Ramos (cell line): ENCODE results near the gene PPP1R14D.

Source experiments
- in situ Hi-C: fragments of 300-500 bp; cut with MboI; formaldehyde crosslinking; loops from one replicate; pipeline ENCODE4 v1.14.3; 2022; ENCODE audit warnings: low sequenced_read_pairs; ENCODE audit not compliant: unreplicated experiment

The PPP1R14D gene

GRCh38 chr15:40789999-40790398, 38.5 kb downstream of the PPP1R14D start:
- in situ Hi-C loops: loop anchor here (10.0 kb wide), 1 partner anchor 115 kb away; no protein-coding TSS in a partner anchor

- in situ Hi-C loops: loop anchor here (10.0 kb wide), 1 partner anchor 114 kb away; no protein-coding TSS in a partner anchor
These were observed 39.4 kb downstream of the PPP1R14D start for GRCh38 chr15:40789119-40789518.

GRCh38 chr15:40787991-40788390, 40.5 kb downstream of the PPP1R14D start:
- in situ Hi-C loops: loop anchor here (10.0 kb wide), 1 partner anchor 113 kb away; no protein-coding TSS in a partner anchor

- in situ Hi-C loops: loop anchor here (10.0 kb wide), 1 partner anchor 113 kb away; no protein-coding TSS in a partner anchor
These were observed 41.1 kb downstream of the PPP1R14D start for GRCh38 chr15:40787344-40787841.

- in situ Hi-C loops: loop anchor here (10.0 kb wide), 1 partner anchor 111 kb away; no protein-coding TSS in a partner anchor
These were observed 42.7 kb downstream of the PPP1R14D start for GRCh38 chr15:40785814-40786213.

- in situ Hi-C loops: loop anchor here (10.0 kb wide), 1 partner anchor 110 kb away; no protein-coding TSS in a partner anchor
These were observed 43.3 kb downstream of the PPP1R14D start for GRCh38 chr15:40785164-40785563.

- in situ Hi-C loops: loop anchor here (10.0 kb wide), 1 partner anchor 108 kb away; no protein-coding TSS in a partner anchor
These were observed 45.8 kb downstream of the PPP1R14D start for GRCh38 chr15:40782609-40783227.

- in situ Hi-C loops: no loop called here
These were observed 51.9 kb downstream of the PPP1R14D start for GRCh38 chr15:40776537-40777141.

GRCh38 chr15:40775740-40776536, 52.6 kb downstream of the PPP1R14D start:
- in situ Hi-C loops: no loop called here

- in situ Hi-C loops: no loop called here
These were observed 53.5 kb downstream of the PPP1R14D start for GRCh38 chr15:40775007-40775406.

- in situ Hi-C loops: no loop called here
These were observed 54.6 kb downstream of the PPP1R14D start for GRCh38 chr15:40773902-40774301.

- in situ Hi-C loops: no loop called here
These were observed 55.0 kb downstream of the PPP1R14D start for GRCh38 chr15:40773496-40773895.

GRCh38 chr15:40772014-40772413, 56.5 kb downstream of the PPP1R14D start:
- in situ Hi-C loops: no loop called here

GRCh38 chr15:40771242-40771641, 57.3 kb downstream of the PPP1R14D start:
- in situ Hi-C loops: no loop called here

GRCh38 chr15:40770147-40770721, 58.3 kb downstream of the PPP1R14D start:
- in situ Hi-C loops: no loop called here

- in situ Hi-C loops: no loop called here
These were observed 59.0 kb downstream of the PPP1R14D start, which contains the start of gene C15orf62 for GRCh38 chr15:40769274-40770146. TSS of gene C15orf62 (plus strand) at chr15:40769980. CDS start at chr15:40770496, 516 bp downstream.

- in situ Hi-C loops: no loop called here
These were observed 59.8 kb downstream of the PPP1R14D start for GRCh38 chr15:40768521-40769273.

- in situ Hi-C loops: no loop called here
These were observed 60.5 kb downstream of the PPP1R14D start for GRCh38 chr15:40767838-40768500.
